Ectodermal cell (in vitro differentiated cells): ENCODE data around the gene SLC14A1.

Experiments used
- H3K27ac ChIP-seq: 2 replicates; pipeline ENCODE4 v1.7.0; 2013; ENCODE audit warnings: mild to moderate bottlenecking, low read depth, low read length; ENCODE audit not compliant: insufficient read depth, poor library complexity, severe bottlenecking
- H3K27me3 ChIP-seq: 2 replicates; pipeline ENCODE4 v1.7.0; 2013; ENCODE audit warnings: mild to moderate bottlenecking, low read length; ENCODE audit not compliant: insufficient read depth, control insufficient read depth, poor library complexity, severe bottlenecking
- H3K36me3 ChIP-seq: one replicate; pipeline ENCODE4 v1.7.0; 2013; ENCODE audit warnings: low read length; ENCODE audit not compliant: control insufficient read depth, insufficient read depth
- H3K4me1 ChIP-seq: one replicate; pipeline ENCODE4 v1.7.0; 2013; ENCODE audit warnings: low read length; ENCODE audit not compliant: control insufficient read depth, insufficient read depth
- H3K4me3 ChIP-seq: 2 replicates; pipeline ENCODE4 v1.7.0; 2013; ENCODE audit warnings: low read depth, low read length, control low read depth; ENCODE audit not compliant: insufficient read depth
- H3K9me3 ChIP-seq: 2 replicates; pipeline ENCODE4 v1.7.0; 2013; ENCODE audit warnings: mild to moderate bottlenecking, low read length, moderate library complexity; ENCODE audit not compliant: control insufficient read depth
- WGBS, 2 experiments: methylation state at CpG; one replicate each; pipeline ENCODE4 v1.1.7; 2013; ENCODE audit warnings: missing lambda C conversion rate in 2 of 2; 5-methylcytosine and 5-hydroxymethylcytosine counted together

Gene SLC14A1

GRCh38 chr18:45688113-45688512 lies 35.9 kb upstream of the SLC14A1 start:
- H3K9me3 ChIP-seq = no peaks in the 10 kb centered on the region
- no peaks in the 10 kb centered on the region for H3K36me3 ChIP-seq
- no peak overlapping the region for H3K4me3 ChIP-seq
- WGBS, 2 experiments = 92 to 94% methylated on average over 4 of the region's 4 CpGs
- H3K27ac ChIP-seq = no peak overlapping the region
- no peaks in the 10 kb centered on the region for H3K27me3 ChIP-seq
- H3K4me1 ChIP-seq = peaks cover 8% of the 10 kb centered on the region

- Histone ChIP-seq H3K27ac (no peak overlapping the region), H3K4me3 (no peak overlapping the region), H3K36me3 (no peaks in the 10 kb centered on the region), H3K9me3 (no peaks in the 10 kb centered on the region), H3K27me3 (no peaks in the 10 kb centered on the region), H3K4me1 (peaks cover 8% of the 10 kb centered on the region)
- WGBS, 2 experiments = 87 to 93% methylated on average over 4 of the region's 4 CpGs
Observed at GRCh38 chr18:45688833-45689232, 35.1 kb upstream of the SLC14A1 start.

GRCh38 chr18:45689396-45689795 lies 34.6 kb upstream of the SLC14A1 start:
- H3K4me1 ChIP-seq = peaks cover 8% of the 10 kb centered on the region
- no peak overlapping the region for H3K4me3 ChIP-seq
- no peak overlapping the region for H3K27ac ChIP-seq
- 94 to 96% methylated on average over 3 to 4 of the region's 4 CpGs for WGBS, 2 experiments
- no peaks in the 10 kb centered on the region for H3K9me3 ChIP-seq
- H3K36me3 ChIP-seq = no peaks in the 10 kb centered on the region
- no peaks in the 10 kb centered on the region for H3K27me3 ChIP-seq

DNA sequence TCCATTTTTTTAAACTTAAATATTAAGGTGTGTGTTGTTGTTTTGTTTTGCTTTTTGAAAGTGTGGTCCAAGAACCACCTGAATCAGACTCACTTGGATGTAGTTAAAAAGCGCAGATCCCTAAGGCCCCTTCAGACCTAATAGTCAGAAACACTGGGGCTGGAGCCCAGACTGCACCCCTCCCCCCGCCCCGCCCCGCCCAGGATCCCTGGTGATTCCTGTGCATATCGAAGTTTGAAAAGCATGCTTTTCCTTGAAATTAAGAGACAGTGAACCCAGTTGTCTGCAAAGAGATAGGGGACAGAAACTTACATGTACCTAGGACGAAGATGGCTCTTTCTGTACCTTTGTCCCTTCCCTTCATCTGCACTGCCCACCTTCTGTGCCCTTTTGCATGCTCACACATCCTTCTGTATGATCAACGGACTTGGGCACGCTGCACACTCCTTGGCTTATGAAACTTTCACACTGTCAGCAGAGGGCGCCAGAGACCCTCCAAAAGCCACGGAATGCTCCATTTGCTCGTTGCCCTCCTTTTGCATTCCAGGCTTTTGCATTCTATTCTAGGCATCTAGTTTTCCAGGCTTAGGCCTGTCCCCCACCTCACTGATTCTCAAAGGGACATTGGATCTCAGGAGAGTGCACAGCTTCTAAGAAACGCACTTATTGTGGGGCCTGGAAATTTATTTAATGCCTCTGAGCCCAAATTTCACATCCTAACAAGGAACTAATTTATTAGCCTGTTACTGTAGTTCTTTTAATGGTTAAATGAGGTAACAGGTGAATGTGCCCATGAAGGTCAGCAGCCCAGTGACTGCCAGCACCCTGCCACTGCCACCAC lies 32.8 kb upstream of the SLC14A1 start:
- no peak overlapping the region for H3K27ac ChIP-seq
- 18 to 19% methylated on average over 12 of the region's 12 CpGs for WGBS, 2 experiments
- H3K9me3 ChIP-seq = no peaks in the 10 kb centered on the region
- H3K4me3 ChIP-seq = no peak overlapping the region
- peaks cover 8% of the 10 kb centered on the region for H3K4me1 ChIP-seq
- no peaks in the 10 kb centered on the region for H3K27me3 ChIP-seq
- H3K36me3 ChIP-seq = no peaks in the 10 kb centered on the region

DNA sequence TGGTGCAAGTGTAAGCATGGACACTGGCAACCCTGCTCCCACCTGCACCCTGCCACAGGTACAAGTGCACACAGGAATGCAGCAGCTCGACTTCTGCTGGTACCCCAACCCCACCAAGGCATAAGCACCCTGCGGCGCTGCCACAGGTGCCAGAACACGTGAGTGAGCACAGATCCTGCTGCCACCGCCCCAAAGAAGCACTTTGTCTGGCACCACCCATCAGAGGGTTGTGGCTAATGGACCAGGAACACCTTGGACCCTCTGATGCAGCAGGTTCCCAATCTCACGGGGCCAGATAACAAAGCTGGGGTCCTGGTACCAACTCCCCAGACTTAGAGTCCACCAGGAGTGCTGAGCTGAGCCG lies 32.2 kb upstream of the SLC14A1 start:
- Histone ChIP-seq H3K27me3 (no peaks in the 10 kb centered on the region), H3K27ac (no peak overlapping the region), H3K4me3 (no peak overlapping the region), H3K4me1 (peaks cover 8% of the 10 kb centered on the region), H3K36me3 (no peaks in the 10 kb centered on the region), H3K9me3 (no peaks in the 10 kb centered on the region)
- 88% methylated on average over 7 of the region's 7 CpGs for WGBS, 2 experiments

DNA sequence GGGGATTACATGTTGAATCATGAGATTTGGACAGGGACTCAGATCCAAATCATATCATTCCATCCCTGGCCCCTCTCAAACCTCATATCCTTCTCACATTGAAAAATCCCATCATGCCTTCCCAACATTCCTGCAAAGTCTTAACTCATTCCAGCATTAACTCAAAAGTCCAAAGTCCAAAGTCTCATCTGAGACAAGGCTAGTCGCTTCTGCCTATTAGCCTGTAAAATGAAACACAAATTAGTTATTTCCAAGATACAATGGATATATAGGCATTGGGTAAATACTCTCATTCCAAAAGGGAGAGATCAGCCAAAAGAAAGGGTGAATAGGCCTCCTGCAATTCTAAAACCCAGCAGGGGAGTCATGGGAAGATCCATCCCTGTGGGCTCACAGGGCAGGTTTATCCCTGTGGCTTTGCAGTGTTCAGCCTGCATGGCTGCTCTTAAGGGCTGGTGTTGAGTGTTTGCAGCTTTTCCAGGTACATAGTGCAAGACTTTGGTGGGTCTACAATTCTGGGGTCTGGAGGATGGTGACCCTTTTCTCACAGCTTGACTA lies 21.2 kb upstream of the SLC14A1 start:
- no peaks in the 10 kb centered on the region for H3K4me1 ChIP-seq
- H3K27ac ChIP-seq = no peak overlapping the region
- WGBS, 2 experiments = 100% methylated on average over 1 of the region's 1 CpG; no CpG with 5 or more reads in 1 of the 2 experiments
- H3K9me3 ChIP-seq = no peaks in the 10 kb centered on the region
- H3K4me3 ChIP-seq = no peak overlapping the region
- H3K27me3 ChIP-seq = no peaks in the 10 kb centered on the region
- no peaks in the 10 kb centered on the region for H3K36me3 ChIP-seq

- WGBS, 2 experiments = 64 to 70% methylated on average over 4 of the region's 4 CpGs
- no peak overlapping the region for H3K4me3 ChIP-seq
- H3K27me3 ChIP-seq = no peaks in the 10 kb centered on the region
- H3K36me3 ChIP-seq = no peaks in the 10 kb centered on the region
- H3K9me3 ChIP-seq = no peaks in the 10 kb centered on the region
- H3K27ac ChIP-seq = no peak overlapping the region
- H3K4me1 ChIP-seq = no peaks in the 10 kb centered on the region
Observed at GRCh38 chr18:45708831-45709230, 15.2 kb upstream of the SLC14A1 start.

DNA sequence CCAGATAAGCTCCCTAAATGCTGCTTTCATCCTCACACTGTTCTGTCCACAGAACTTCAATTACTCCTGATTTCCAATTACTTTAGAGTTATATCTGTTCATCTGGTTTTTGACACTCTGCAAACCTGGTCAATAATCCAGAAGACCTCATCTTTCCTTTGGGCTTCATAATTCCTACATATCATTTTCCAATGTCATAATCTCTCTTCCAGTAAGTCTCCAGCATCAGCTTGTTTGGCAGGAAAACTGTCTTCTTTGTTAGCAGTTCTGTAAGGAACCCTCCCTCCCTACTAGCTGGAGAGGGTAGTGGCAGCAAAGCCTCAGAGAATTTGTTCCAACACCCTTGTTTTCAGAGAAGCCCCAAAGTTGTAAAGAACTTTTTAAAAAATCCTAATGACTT lies 11.9 kb upstream of the SLC14A1 start:
- H3K36me3 ChIP-seq = no peaks in the 10 kb centered on the region
- no peak overlapping the region for H3K4me3 ChIP-seq
- H3K4me1 ChIP-seq = no peaks in the 10 kb centered on the region
- no peak overlapping the region for H3K27ac ChIP-seq
- H3K27me3 ChIP-seq = no peaks in the 10 kb centered on the region
- no peaks in the 10 kb centered on the region for H3K9me3 ChIP-seq

- Histone ChIP-seq H3K9me3 (no peaks in the 10 kb centered on the region), H3K27ac (no peak overlapping the region), H3K4me3 (no peak overlapping the region), H3K4me1 (no peaks in the 10 kb centered on the region), H3K36me3 (no peaks in the 10 kb centered on the region), H3K27me3 (no peaks in the 10 kb centered on the region)
- WGBS, 2 experiments = 89 to 92% methylated on average over 1 of the region's 1 CpG
Observed at GRCh38 chr18:45713239-45713638, 10.7 kb upstream of the SLC14A1 start.

DNA sequence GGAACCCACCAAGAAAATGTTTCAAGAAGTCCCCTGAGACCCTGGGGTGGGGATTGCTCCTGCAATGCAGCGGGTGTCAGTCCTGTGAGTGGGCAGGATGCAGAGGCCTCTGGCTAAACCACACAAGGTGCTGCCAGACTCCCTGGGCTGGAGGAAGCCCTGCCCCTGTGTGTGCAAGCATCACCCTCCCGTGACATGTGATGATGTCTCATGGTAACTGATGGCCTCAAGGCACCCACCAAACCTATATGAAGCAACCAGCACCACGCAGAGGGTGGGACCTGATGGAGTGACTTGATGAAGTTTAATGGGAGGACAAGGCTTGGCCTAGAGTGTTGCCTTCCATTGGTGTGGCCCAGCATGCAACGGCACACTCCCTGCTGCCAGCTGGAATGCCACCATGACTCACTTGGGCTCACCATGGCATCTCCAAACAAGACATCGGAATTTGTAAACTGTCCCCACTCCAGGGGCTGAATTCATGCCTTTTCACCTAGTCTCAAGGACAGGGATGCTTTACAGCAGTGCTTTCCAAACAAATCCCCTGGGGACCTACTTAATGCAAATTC lies 8.7 kb upstream of the SLC14A1 start:
- Histone ChIP-seq H3K4me3 (no peak overlapping the region), H3K27me3 (no peaks in the 10 kb centered on the region), H3K36me3 (no peaks in the 10 kb centered on the region), H3K27ac (no peak overlapping the region), H3K4me1 (no peaks in the 10 kb centered on the region), H3K9me3 (no peaks in the 10 kb centered on the region)
- WGBS, 2 experiments = 71% methylated on average over 5 of the region's 5 CpGs
